Stimulated activated CD8-positive, alpha-beta memory T cell treated with anti-CD3 and anti-CD28 coated beads, Interleukin-2, amount 100 ng/mL, for 48 hours (primary cell): ENCODE data around the gene ETNPPL.

Experiments
- DNase-seq, 2 donors: peaks; one replicate each; pipeline ENCODE4 v3.0.0-alpha.2; 2020; ENCODE audit warnings: low read depth in 2 of 2

The ETNPPL gene

DNA sequence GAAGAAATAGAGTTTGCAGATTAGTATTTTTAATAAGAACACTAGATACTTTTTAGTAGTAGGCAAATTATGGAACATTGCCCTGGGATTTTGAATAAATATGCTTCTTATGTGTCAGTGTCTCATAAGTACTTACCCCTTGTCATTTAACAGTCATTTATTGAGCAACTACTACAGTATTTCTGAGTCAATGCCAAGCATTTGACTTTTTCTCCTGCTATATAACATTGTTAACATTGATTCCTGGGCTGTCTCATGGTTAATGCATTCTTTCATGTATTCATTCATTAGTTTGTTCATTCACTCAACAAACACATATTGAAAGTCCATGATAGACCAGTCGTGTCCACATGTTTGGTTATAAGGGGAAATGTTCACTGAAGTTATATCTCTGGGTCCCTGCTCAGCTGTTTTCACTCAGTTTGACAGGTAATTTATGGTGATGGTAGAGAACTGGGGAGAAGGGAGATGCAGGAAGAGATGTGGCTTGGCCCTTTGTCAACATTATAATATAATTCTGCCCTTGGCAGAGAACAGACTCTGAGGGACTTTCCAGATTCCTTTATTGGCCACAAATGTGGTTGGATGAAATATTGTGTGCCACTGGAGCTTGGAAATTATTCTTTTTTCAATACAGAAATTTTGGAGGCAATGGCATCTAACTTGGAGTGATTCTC is 62.6 kb downstream of the ETNPPL start:
- DNase-seq = no peak

DNA sequence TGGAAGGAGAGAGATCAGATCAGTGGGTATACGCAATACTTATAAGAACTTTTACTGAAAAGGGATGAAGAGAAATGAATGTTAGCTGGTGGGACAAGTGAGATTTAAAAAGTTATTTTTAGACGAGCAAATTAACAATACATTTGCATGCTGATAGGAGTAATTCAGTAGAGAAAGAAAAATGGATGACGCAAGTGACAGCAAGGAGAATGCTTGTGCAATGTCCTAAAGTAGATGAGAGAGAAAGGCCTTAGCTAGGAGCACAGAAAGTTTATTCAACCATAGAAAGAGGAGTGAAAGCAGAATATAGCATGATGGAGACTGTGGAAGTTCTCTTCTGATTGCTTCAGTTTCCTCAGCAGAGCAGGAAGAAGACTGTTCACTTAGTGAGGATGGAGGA is 66.7 kb downstream of the ETNPPL start:
- DNase-seq = no peak

DNA sequence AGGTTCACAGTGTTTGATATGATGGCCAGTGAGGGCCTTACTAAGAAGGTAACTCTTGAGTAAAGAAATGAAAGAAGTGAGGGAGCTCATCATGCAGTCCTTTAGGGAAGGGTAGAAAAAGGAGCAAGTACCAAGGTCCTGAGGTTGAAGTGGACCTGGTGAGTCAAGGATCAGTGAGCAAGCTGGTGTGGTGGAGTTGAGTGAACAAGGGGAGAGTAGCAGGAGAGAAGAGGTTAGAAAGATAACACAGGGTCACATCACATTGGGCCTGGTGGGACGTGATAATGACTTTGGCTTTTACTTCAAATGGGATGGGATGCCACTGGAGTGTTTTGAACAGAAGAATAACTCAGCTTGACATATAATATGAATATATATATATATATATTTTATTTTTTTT is 67.8 kb downstream of the ETNPPL start:
- DNase-seq = no peak

DNA sequence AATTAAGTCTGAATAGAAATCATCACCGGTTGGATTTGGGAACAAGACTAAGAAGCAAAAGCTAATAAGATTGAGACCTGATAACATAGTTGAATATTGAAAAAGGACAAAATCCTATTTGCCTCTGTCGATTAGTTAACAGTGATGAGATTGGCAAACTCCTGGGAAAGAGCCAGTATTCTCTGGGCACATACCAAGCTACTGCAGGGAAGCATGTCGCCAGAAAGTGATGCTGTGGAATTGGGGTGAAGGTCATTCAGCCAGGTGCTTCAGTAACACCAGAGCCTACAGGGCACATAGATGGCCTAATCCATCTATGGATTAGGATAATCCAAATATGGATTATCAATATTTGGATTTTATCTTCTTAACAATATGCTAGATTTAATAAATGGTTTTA is 68.4 kb downstream of the ETNPPL start:
- no peak for DNase-seq

DNA sequence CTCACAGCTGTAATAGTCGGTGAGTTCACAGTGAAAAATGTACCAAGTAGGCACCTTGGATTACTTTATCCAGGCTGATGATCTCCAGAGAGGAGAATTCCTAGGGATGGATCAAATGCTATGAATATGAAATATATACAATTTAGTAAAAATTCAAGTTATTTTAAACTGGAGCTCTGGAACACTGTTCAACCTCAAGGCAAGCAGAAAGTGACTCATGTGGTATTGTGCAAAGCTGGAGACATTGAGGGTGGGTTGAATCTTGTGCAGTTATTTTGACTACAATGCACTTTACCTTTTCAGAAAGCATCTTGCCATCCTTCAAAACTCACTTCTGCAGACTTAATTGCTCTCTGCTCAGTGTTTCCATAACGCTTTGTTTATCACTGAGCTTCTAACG is 69.0 kb downstream of the ETNPPL start:
- no peak for DNase-seq

DNA sequence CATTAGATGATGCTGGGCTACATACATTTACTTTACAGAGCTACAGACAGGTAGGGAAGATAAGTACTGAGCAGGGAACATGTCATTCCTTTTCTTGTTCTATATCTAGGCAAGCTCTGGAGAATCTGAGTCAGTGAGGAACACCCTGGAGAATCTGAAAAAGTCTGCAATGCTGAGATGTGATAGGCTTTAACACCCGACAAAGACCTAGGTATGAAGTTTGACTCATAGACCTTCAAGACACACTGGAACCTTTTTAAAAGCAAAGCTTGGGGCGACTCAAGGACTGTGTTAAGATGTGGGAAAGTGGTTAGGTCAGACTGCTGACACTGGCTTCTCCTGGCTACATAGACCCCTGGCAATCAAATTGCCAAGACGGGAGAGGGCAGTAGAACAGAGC is 69.6 kb downstream of the ETNPPL start:
- DNase-seq = no peak
